NCI-H1694 (cell line): ENCODE measurements around the gene ABCC6.
"Not testable (repeated sequence)": the region's sequence is repeated elsewhere in the genome, so short reads cannot be mapped to it uniquely, and the experiment has no call there.

Source experiments
- DNase-seq: peaks from one replicate; lab custom pipeline; 2025; lab: John Stamatoyannopoulos, UW

The ABCC6 gene

DNA sequence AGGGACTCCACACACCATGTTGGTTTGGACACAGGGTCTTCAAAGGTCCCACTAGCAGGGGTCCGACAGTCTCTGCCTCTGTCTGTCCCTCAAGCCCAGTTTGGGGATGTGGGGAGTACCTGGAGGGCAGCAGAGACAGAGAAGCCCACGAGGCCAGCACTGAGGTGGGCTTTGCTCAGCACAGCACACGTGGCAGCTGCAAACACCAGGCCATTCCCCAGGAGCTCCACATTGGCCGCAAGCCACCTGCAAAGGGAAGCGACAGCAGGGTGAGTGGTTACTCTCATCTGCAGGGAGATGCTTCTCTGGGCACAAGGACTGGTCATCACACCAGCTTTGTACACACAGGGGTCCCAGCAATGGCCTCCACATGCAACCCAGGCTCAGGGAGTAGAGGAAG, 62.0 kb downstream of the ABCC6 start:
- no peak for DNase-seq

DNA sequence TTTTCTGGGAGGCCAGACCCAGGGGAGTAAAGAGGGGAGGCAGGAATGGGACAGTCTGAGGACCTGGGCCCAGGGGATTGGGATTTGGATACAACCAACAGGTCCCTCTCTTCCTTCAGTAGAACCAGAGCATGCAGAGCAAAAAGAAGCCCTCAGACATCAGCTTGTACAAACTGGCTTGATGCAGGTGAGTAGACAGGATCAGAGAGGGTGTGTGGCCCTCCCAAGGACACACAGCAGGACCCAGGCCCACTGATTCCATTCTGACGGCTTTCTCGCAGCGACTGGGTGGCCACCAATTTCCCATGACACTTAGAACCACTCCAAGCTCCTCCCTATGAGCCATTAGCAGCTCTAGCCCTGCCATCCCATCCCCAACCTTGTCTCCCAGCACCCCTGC, 63.6 kb downstream of the ABCC6 start:
- no peak for DNase-seq

DNA sequence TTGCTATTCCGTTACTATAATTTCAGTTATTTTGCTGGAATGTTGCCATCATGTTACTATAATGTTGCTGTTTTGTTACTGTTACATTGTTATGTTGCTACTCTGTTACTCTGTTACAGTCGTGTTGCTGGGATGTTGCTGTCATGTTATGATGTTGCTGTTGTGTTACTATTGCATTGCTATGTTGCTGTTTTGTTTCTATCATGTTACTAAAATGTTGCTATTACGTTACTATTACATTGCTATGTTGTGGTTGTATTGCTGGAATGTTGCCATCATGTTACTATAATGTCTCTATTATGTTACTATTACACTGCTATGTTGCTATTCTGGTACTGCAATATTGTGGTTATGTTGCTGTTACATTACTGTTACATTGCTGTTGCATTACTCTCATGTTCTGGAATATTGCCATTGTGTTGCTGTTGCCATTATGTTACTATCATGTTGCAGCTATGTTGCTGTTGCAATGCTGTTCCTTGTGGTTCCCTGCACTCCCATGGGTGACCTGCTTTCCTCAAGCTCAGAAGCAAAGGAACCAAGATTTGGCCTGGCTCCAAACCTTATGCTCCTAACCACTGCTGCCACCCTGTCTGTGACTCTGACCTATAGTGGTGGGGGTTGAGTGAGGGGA, 64.4 kb downstream of the ABCC6 start:
- no peak for DNase-seq

DNA sequence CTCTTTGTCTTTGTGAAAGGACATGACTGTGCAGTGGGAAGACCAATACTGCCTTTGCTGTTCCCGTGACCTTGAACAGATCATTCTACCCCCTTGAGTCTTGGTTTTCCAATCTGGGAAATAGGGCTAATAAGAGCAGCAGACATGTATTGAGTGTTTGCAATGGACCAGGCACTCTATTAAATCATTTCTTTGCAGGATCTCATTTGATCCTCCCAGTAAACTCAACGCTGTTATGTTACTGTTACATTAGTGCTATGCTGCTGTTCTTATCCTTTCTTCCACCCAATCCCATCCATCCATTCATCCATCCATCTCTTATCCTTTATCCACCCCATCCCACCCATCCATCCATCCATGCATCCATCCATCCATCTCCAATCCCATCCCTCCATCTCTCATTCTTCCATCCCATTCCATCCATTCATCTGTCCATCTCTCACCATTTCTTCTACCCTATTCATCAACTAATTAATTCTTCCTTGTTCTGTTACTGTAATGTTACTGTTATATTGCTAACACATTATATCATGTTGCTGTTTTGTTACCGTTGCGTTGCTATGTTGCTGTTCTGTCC, 65.1 kb downstream of the ABCC6 start:
- no peak for DNase-seq

DNA sequence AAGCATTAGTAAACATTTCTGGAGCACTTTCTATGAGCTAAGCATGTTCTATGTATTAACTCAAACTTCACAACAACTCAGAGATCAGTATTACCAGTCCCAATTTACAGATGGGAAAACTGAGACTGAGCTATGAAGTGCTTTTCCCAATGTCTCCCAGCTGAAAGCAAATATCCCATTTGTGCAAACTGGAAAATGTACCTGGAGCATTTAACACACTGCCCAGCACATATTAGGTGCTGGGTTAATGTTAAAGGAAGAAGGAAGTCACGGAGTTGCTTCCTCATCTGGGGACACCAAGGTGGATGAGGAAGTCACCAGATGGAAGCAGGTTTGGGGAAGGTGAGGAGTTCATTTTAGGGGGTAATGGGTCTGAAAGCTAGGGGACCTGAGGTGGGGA, 66.1 kb downstream of the ABCC6 start:
- DNase-seq: no peak

DNA sequence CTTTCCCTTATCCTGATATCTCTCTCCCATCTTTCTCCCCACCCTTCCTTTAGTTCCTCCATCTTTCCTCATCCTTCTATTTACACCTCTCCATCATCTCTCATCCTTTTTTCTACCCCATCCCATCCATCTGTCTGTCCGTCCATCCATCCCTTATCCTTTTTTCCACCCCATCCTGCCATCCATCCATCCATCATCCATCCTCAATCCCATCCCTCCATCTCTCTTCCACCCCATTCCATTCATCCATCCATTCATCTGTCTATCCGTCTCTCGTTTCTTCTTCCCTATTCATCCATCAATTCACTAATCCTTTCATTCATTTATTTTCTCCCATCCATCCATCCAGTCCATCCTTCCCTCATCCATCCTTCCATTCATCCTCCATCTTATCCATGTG, 68.1 kb downstream of the ABCC6 start:
- no peak for DNase-seq

DNA sequence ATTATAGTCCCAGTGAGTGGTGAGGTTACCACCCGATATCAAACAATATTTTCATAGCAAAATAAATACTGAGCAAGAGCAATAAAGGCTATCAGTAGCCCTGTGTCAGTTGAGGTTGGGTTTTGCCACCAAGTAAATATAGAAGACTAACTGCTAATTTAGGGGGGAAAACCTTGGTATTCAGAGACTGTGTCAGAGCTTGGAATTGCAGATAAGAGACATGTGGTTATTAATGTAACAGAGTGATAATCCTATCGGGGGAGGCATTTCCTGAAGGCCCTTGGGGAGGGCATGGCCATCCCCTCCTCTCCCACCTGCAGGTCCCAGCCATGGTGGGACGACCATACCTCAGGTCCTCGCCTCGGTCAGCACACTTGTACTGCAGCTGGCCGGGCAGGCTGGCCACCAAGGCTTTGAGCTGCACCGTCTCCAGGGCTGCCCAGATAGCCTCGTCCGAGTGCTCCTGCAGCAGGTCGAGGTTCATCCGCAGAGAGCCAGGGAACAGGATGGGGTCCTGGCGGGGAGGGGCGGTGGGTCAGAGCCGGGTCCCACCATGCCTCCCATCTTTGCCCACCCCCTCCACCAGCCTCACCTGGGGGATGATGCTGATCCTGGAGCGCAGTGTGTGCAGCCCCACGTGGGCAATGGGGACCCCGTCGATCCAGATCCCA, 68.9 kb downstream of the ABCC6 start:
- DNase-seq: no peak

DNA sequence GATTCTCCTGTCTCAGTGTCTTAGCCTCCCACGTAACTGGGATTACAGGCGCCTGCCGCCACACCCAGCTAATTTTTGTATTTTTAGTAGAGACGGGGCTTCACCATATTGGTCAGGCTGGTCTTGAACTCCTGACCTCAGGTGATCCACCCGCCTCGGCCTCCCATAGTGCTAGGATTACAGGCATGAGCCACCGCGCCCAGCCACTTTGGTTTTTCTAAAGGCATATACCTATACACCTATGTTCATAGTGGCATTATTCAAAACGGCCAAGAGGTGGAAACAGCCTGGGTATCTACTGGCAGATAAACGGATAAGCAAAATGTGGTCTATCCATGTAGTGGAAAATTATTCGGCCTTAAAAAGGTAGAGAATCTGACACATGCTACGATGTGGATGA, 70.3 kb downstream of the ABCC6 start:
- DNase-seq: not testable (repeated sequence)

DNA sequence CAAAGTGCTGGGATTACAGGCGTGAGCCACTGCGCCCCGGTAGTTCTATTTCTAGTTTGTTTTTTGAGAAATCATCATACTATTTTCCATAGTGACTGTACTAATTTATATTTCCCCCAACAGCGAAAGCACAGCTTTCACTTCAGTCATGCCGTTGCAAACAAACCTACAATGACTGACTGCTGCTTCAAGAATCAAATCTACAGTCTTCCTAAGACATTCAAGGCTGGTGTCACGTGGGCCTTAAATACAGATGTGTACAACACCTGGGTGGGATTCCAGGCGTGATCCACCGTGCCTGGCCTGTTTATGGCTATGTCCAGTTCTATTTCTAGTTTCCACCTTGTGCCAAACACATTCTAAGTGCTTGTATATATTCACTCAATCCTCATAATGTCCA, 72.0 kb downstream of the ABCC6 start:
- no peak for DNase-seq

DNA sequence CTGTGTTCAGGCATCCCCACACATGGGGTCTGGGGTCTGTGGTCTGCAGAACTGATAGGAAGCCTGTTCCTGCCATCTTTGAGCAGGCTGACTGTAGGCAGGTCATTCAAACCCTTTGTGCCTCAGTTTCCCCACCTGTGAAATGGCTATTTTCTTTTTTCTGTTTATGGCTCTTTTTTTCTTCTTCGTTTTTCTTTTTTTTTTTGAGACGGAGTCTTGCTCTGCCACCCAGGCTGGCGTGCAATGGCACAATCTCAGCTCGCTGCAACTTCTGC, 72.5 kb downstream of the ABCC6 start:
- DNase-seq: no peak

DNA sequence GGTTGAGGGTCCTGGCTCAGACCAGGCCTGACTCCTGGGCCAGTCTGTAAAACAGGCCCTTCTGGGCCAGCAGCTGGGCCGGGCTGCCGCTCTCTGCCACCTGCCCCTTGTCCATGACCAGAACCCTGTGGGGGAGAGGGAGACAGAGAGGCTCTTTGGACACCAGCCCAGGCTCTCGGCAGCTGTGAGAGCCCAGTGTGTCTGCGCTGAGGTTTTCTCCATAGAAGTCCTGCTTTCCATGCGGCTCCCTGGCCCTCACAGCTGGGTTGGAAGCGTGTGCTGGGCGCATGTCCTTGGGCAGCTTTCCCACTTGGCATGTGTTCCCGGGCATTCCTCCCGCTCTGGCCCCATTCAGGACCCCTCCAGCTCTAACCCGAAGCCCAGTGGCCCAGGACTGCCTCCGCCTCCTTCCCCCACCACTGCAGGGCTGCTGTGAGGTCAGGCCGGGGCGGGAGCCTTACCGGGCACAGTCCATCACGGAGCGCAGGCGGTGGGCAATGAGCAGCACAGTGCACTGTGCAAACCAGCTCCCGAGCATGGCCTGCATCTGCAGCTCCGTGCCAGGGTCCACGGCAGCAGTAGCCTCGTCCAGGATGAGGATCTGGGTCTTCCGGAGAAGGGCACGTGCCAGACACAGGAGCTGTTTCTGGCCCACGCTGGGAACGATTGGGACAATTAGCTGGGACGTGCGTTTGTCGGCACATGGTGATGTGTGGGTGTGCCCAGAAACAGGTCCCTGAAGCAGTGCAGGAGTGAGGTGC, 73.0 kb downstream of the ABCC6 start:
- no peak for DNase-seq

DNA sequence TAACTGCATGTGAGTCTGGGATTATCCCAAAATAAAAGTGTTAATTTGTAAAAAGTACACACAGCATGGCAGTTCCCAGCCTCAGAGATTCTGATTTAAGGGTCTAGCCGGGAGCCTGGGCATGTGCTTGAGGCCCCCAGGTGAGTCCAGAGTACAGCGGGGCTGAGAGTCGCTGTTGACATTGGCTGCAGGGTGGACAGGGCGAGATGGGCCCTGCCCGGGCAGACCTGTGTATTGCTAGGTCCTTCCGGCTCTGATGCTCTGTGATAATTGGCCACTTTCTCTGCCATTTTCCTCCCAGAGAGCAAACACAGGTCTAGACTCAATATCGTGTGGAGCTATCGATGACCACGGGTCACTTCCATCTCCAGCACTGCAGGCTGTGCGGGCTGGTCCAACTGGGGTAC, 73.6 kb downstream of the ABCC6 start:
- no peak for DNase-seq

DNA sequence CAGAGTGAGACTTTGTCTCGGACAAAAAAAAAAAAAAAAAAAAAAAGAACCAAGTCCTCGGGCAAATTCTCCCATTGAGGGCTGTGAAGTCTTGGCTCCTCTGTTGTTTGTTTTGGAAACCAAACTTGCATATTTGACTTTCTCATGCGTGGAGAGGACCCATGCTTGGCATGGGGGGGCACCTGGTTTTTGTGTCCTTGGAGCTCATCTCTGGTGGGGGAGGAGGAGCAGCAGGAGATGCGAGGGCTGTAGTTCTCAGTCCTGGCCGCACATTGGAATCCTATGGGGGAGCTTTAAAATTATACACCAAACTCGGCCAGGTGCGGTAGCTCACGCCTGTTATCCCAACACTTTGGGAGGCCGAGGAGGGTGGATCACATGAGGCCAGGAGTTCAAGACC, 74.5 kb downstream of the ABCC6 start:
- DNase-seq: no peak

DNA sequence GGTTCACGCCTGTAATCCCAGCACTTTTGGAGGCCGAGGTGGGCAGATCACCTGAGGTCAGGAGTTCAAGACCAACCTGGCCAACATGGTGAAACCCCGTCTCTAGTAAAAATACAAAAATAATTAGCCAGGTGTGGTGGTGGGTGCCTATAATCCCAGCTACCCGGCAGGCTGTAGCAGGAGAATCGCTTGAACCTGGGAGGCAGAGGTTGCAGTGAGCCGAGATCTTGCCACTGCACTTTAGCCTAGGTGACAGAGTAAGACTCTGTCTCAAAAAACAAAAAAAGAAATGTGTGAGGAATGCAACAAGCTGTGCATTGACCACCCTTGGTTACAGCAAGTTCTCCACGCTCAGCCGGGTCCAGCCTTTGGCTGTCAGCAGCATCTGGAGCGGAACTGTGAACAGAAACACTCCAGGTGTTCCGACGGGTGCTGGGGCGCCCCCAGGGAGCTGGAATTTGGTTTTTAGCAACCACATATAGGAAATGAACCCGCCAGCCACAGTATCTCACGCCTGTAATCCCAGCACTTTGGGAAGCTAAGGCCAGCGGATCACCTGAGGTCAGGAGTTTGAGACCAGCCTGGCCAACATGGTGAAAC, 75.2 kb downstream of the ABCC6 start:
- DNase-seq: not testable (repeated sequence)

DNA sequence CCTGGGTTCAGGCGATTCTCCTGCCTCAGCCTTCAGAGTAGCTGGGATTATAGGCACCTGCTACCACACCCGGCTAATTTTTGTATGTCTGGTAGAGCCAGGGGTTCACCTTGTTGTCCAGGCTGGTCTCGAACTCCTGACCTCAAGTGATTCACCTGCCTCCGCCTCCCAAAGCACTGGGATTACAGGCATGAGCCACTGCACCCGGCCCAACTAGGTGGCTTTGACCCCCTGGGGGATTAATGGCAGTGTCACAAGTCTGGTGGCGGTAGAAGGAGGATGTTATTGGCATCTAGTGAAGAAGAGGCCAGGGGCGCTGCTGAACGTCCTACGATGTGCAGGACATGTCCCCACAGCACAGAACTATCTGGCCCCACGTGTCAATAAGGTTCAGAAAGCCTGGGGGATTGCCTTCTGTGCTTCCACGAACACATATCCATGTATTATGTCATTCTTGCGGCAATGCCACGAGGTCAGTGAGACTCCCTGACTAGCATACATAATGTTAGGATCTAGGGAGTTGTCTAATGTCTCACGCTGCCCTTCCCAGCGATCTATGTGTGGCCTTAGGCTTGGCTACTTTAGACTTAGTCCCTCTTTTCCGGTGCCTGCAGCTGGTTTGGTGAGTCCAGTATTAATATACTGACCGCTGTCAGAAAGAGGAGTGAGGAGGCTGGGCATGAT, 75.8 kb downstream of the ABCC6 start:
- DNase-seq: no peak

DNA sequence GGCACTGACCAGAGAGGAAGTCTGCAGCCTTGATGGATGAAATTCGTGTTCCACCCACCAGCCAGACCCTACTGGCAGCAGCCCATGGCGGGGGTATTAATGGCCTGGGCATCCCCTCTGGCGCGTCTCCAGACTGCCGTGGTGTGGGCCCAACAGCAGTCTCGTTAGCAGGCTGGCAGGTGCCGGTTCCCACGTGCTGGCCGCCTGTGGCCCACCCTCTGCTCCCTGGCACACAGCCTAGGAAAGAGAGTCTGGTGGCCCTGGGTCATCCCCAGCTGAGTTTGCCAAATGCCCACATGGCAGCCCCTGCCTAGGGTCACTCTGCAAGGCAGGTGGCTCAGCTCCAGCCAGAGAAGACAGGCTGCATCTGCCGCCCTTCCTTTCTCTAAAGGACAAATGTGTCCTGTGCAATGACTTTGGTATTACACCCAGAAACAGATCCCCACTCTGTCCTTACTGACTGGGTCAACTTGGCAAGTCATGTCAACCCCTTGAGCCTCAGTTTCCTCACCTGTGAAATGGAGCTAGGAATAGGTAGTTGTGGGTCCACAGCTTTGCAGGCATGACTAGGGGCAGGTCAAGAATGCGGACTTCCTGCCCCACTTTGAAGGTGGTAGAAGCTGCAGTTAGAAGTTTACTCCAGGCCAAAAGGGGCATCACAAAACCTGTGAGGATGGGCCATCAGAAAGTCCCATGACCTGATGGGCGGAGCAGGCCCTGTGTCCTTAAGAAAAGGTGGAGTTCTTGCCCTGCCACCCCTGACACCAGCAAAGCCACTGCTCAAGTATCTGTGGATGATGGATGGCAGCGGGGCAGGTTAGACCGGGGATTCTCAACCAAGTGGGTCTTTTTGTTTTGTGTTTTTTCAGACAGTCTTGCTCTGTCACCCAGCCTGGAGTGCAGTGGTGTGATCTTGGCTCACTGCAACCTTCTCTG, 76.6 kb downstream of the ABCC6 start:
- no peak for DNase-seq

DNA sequence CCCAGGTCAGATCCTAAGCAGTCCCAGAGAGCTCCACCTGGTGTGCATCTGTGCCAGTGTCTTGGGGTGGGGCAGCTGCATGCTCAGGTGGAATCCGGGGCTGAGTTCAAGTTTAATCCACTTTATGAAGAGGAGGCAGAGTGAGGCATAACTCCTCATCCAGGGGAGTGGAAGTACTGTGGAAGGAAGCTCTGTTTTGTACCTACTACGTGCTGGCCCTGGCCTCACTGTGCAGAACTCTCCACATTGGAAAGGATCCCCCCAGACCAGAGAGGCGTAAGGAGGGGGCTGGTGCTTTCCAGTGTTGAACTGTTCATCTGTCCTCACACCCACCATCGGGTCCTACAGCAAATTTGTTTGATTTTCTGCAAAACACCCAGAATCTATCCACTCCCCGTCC, 78.0 kb downstream of the ABCC6 start:
- DNase-seq: no peak

DNA sequence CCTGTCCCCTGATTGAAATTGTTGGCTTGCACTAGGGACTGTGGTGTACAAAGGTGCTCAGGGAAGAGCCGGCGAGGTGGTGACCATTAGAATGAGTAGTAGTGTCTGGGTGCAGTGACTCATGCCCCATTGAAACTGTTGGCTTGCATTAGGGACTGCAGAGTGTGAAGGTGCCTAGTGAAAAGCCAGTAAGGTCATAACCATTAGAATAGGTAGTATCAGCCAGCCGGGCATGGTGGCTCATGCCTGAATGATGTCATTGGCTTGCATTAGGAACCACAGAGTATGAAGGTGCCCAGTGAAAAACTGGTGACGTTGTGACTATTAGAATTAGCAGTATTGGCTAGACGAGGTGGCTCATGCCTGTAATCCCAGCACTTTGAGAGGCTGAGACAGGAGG, 78.9 kb downstream of the ABCC6 start:
- no peak for DNase-seq

DNA sequence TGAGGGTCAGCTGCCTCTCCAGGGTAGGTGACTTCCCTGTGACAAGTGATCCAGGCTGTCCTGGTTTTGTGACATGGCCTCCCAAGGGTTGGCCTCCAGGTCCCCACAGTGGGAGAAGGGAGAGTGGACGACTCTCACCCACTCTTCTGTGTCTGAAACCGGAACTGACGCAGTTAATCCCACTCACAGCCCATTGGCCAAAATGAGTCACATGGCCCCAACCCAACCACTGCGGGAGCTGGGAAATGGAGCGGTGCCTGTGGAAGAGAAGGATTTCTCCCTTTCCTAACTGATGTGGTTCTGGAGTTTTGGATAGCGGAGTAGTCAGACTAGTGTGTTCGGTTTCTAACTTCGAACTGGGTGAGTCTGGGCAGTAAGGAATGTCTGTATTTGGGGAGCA, 79.4 kb downstream of the ABCC6 start:
- DNase-seq: no peak

DNA sequence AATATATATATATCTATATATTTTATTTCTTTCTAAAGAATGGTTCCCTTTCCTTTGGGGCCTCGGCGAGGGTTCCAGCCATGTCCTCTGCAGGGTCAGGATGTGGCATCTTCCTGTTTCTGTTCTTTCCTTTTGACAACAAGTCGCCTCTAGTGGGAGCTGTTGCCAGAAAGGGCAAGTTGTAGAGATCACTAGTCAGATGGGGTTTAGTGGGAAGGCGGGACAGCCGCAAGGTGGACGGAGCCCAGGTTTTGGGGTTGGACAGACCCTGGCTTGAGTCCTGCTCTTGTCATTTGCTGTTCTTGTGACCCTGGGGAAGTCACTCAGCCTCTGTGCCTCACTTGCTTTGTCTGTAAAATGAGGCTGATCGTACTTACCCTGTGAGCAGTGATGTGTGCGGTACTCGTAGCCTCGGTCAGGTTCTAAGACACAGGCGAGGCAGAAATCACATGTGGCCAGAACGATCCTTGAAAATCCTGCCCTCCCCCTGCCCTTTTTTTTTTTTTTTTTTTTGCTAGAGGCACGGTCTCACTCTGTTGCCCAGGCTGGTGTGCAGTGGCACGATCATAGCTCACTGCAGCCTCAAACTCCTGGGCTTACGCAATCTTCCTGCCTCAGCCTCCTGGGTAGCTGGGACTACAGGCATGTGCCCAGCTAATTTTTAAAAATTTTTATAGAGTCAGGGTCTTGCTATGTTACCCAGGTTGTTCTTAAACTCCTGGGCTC, 80.1 kb downstream of the ABCC6 start:
- DNase-seq: no peak
